ENCODE measurements around the gene OR2A5.
"Not testable (repeated sequence)": the region's sequence is repeated elsewhere in the genome, so short reads cannot be mapped to it uniquely, and the experiment has no call there.

DNA sequence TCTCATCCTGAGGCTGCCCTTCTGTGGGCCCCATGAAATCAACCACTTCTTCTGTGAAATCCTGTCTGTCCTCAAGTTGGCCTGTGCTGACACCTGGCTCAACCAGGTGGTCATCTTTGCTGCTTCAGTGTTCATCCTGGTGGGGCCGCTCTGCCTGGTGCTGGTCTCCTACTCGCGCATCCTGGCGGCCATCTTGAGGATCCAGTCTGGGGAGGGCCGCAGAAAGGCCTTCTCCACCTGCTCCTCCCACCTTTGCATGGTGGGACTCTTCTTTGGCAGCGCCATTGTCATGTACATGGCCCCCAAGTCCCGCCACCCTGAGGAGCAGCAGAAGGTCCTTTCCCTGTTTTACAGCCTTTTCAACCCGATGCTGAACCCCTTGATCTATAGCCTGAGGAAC, 2.1 kb downstream of the OR2A5 start:
- TF ChIP-seq, protein P1, sequence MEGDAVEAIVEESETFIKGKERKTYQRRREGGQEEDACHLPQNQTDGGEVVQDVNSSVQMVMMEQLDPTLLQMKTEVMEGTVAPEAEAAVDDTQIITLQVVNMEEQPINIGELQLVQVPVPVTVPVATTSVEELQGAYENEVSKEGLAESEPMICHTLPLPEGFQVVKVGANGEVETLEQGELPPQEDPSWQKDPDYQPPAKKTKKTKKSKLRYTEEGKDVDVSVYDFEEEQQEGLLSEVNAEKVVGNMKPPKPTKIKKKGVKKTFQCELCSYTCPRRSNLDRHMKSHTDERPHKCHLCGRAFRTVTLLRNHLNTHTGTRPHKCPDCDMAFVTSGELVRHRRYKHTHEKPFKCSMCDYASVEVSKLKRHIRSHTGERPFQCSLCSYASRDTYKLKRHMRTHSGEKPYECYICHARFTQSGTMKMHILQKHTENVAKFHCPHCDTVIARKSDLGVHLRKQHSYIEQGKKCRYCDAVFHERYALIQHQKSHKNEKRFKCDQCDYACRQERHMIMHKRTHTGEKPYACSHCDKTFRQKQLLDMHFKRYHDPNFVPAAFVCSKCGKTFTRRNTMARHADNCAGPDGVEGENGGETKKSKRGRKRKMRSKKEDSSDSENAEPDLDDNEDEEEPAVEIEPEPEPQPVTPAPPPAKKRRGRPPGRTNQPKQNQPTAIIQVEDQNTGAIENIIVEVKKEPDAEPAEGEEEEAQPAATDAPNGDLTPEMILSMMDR (IDR thresholded peaks at IDR 0.05), result not testable (repeated sequence)
- TF ChIP-seq POLR2A (IDR thresholded peaks at IDR 0.05), result not testable (repeated sequence)
